RWPE1 (cell line): ENCODE results near the gene GJB5.
A peak's percentile ranks its signal among the peaks of the same experiment; 100 is the strongest.

ENCODE experiments used
- CTCF ChIA-PET: fragments of 350-600 bp; sonication (Branson Sonifier 250); formaldehyde crosslinking; extraction: SDS; loops from one replicate; lab custom pipeline; 2021; lab: Yijun Ruan, JAX
- POLR2A ChIA-PET: fragments of 400-600 bp; formaldehyde crosslinking; extraction: SDS; loops from one replicate; lab custom pipeline; 2020; ENCODE audit warnings: antibody characterized with exemption; ENCODE audit not compliant: low non-redundant PET; lab: Yijun Ruan, JAX
- DNase-seq: peaks from one replicate; pipeline ENCODE4 v3.0.0; 2012; ENCODE audit warnings: low spot score
- H3K27ac ChIP-seq: fragments of 450-650 bp; 2 replicates; pipeline ENCODE4 v1.5.1; 2017
- CTCF ChIP-seq: fragments of 450-650 bp; conservative IDR thresholded peaks from 2 replicates; pipeline ENCODE4 v1.5.1; 2017; ENCODE audit warnings: low read depth, mild to moderate bottlenecking

Gene GJB5

DNA sequence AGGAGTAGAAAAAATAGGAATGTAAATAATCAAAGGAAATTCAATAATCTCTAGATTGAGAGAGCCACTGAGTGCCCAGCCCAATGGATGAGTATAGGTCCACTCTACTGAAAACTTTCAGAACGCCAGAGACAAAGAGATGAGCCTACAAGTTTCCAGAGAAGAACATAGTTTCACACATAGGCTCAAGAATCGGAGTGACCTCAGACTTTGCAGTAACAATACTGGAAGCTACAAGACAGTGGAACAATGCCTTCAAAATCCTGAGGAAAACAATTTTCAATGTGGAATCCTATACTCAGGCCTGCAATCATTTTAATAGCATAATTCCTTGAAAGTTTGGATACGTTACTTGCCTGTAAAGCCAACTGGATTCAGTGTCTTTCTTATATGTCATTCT is 48.9 kb downstream of the GJB5 start:
- no peak for TF ChIP-seq CTCF
- ChIA-PET POLR2A (no interaction called here), CTCF (interaction anchor here (1.4 kb wide), 1 partner anchor 49 kb away, joined by 3 read pairs; no protein-coding TSS in a partner anchor)
- DNase-seq, result no peak
- H3K27ac ChIP-seq, result no peak overlapping the region

DNA sequence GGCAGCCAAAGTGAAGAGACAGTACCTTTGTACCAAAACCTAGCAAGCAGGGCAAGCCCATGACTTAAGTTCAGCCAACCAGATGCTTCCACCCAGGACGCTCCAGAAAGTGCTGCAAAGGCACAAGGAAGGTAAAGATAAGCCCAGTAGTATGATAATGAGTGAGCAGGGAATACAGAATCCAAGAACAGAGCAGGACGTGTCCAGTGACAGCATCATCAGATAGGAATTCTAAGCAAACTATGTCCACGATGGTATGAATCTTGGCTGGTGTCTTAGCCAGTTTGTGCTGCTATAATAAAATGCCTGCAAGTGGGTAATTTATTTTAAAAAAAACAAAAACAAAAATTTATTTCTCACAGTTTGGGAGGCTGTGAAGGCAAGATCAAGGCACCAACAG is 51.5 kb downstream of the GJB5 start:
- no peak overlapping the region for H3K27ac ChIP-seq
- DNase-seq, result peak; percentile 21
- ChIA-PET POLR2A (no interaction called here), CTCF (no interaction called here)
- TF ChIP-seq CTCF, result no peak
